NCI-H345 treated with DMSO at 0.1 percent for 48 hours (cell line): Measurements from ENCODE around the gene SLC40A1.

Source experiments
- DNase-seq: peaks from one replicate; lab custom pipeline; 2025; ENCODE audit not compliant: unreplicated experiment; lab: John Stamatoyannopoulos, UW

Gene SLC40A1, protein sequence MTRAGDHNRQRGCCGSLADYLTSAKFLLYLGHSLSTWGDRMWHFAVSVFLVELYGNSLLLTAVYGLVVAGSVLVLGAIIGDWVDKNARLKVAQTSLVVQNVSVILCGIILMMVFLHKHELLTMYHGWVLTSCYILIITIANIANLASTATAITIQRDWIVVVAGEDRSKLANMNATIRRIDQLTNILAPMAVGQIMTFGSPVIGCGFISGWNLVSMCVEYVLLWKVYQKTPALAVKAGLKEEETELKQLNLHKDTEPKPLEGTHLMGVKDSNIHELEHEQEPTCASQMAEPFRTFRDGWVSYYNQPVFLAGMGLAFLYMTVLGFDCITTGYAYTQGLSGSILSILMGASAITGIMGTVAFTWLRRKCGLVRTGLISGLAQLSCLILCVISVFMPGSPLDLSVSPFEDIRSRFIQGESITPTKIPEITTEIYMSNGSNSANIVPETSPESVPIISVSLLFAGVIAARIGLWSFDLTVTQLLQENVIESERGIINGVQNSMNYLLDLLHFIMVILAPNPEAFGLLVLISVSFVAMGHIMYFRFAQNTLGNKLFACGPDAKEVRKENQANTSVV

DNA sequence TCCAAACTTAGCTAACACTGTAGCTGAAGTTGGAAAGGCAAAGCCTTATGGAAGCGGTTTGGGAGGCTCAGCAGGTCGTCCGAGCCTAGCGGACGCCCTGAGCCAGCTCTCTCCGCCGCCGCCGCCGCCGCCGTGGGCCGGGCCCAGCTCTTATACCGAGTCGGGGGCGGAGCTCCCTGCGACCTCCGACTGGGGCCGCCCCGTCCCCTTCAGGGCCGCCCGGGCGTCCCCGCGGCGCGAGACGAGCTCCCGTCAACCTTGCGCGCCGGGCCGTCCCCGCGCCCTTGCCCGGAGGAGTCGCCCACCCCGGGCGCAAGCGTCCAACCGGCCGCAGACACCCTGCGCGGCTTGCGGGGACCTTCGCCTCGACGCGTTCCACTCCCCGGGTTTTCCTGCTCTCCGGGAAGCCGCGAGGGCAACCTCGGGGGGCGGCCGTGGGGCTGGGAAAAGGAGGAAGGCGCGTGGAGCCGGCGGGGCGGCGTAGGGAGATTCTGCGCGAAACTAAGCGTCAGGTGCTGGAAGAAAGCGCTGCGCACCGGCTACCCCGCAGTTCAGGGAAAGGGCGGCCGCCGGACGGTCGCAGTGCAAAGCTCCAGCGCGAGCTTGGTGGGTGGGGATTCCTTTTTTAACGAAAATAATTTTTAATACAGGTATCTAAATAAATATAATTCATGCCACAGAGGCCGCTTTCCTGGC lies at the start of gene SLC40A1:
TSS of gene SLC40A1 (minus strand) at position 129 of the 696 bp plus-strand sequence. CDS start 326 bp downstream, outside the sequence.
- peak; percentile 54 for DNase-seq

DNA sequence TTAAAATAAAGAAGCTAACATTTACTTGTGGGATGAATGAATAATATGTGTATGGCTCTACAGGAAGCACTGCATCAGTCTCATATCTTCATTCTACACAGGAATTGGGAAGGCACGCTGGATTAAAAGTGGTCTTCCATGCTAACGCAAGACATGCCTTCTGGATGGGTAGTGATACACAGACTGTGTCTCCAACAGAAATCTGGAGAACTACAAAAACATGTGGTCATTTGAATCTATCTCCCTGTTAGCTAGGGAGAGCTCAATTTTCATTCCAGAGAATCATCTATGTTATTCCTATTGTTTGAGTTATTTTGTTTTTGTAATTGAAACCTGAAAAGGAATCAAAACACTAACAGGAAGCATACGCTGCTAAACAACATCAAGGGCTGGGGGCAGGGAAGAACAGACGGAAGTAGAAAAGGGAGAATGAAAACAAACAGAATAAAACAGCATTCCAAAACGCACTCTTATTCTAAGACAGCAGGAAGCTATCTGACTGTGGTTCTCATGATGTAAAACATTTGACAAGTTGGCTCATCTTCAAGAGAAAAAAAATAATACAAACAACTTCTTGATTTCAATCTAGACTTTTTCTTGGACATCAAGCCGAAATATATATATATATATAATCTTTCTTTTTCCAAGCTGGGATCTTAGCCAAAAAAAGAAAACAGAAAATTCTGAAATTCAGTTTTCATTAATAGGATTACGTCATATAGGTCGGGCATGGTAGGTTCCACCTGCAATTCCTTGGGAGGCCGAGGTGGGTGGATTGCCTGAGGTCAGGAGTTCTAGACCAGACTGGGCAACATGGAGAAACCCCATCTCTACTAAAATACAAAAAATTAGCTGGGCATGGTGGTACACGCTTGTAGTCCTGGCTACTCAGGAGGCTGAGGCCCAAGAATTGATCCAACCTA lies 49.2 kb upstream of the SLC40A1 start:
- no peak for DNase-seq

DNA sequence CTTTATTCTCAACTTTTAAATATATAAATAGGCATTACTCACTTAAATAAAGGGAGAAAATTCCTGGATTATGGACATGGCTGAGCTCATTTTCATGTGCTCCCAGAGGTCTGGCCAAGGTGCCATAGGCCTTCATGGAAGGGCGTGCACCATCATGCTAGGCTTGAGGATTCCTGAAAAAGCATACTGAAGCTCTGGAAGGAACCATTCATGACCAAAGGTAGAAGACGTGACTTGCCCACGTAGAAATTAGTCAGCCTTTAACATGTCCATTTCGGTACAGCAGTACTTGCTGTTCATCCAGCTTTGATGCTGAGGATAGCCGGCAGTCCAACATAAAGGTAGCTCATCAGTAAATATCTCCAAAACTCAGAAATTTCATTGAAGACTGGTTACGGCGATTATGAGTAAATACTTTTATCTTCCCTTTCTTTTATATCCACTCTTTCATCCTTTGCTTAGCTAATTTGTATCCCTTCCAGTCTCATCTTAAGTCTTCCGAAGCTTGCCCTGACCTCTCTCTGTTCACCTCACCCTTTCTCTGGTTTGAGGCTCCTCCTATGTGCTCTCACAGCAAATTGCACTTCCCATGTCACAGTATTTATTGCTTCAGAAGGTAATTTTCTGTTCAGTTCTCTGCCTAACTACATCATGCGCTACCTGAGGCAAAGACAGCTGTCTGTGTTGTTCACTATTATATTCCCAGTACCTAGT lies 48.4 kb upstream of the SLC40A1 start:
- no peak for DNase-seq

DNA sequence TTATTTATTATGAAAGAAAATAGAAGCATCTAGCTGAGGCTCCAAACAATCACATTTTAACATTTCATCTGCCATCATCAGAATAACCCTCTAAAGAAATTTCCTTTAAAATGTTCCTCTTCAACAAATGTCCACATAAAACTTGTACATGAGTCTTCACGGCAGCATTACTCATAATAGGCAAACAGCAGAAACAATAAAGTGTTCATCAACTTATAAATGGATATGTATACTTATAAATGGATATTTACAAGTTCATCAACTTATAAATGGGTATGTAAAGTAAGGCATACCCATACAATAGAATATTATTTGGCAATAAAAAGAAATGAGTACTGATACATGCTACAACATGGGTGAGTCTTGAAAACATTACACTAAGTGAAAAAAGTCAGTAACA lies 47.2 kb upstream of the SLC40A1 start:
- DNase-seq: no peak

DNA sequence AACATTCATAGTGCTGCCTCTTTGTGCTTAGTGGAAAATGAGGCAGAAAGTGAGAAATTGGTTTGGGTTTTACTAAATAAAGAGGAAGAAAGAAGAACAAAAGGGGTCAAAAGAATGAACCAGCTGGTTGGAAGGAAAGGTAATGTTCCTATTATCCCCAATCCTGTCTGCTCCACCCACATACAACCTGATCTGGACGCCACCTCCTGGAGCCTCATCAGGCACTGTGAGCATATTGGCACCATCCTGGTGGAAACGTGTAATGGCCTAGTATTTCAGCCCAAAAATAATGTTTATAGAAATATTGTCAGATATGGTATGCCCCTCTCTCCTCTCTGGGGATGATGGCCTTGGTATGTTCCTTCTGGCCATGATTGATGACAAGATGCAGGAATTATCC lies 45.0 kb upstream of the SLC40A1 start:
- DNase-seq: no peak

DNA sequence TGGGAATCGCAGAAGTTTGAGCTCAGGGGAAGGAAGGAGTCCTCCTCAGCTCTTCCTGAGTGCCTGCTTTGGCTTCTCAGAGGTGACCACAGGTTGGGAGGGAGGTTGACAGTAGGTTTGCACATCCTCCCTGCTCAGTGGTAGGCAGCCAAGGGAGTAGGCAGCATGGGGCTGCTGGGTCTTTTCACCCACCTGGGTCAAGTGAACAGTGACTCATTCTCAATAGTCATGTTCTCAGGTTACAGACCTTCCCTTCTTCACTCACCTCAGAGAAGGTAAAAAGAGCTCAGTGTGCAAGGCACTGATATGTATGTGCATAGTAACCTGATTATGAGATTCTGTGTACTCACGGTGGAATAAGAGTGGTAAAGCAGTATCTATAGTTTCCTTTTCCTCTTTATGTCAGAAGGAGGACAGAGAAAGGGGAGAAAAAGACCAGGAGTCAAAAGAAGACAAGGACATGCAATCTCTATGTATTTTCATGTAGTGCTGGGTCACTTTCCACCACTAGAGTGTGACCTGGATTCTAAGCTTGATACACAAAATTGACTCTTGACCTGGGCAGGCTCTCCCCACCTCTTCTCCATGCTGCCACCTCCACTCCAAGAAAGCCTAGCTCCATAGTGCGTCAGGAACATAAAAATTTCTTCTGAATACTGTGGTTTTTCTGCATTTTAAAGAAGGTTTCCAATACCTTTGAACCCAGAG lies 44.2 kb upstream of the SLC40A1 start:
- DNase-seq: no peak

DNA sequence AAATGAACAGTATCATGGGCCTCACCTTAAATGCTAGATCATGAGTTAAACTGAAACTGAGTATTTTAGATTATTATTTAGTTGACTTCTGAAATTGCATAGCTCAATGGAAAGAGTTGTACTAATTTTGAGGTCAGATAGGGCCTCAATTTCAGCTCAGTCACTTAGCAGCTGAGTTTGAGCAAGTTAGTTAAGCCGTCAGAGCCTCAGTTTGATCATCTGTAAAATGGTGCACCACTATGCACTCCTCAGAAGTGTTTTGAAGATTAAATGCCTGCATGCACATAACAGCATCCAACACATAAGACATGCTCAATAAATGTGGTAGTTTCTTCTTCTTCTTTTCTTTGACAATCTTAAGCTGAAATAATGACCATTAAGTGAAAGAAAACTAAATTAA lies 42.5 kb upstream of the SLC40A1 start:
- no peak for DNase-seq

DNA sequence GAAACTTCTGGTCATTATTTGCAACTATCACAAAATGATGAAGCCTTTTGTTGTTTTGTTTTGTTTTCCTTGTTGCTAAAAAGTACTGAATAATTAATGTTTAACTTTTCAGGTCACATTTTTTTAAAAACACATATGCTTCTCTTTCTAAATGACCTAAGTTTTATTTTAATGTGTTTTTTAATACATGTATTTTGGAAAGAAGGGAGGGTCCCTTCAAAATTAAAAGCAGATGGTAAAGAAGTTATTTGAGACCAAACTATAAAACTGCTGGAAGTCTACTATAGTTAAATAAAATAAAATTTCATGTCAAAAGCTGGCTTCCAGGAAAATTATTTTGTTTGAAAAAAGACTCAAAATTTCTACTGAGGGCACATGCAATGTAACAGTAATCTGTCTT lies 41.2 kb upstream of the SLC40A1 start:
- no peak for DNase-seq

DNA sequence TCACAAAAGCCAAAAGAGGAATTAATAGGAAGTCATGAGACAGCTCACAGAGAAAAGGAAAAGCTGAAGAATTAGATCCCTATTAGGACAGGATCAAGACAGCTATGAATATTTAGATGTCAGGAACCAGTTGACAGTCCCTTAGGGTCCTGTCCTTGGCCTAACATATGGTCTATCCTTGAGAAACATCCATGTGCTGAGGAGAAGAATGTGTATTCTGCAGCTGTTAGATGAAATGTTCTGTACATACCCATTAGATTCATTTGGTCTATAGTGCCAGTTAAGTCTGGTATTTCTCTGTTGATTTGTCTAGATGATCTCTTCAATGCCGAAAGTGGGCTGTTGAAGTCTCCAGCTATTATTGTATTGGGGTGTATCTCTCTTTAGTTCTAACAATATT lies 37.6 kb upstream of the SLC40A1 start:
- no peak for DNase-seq

DNA sequence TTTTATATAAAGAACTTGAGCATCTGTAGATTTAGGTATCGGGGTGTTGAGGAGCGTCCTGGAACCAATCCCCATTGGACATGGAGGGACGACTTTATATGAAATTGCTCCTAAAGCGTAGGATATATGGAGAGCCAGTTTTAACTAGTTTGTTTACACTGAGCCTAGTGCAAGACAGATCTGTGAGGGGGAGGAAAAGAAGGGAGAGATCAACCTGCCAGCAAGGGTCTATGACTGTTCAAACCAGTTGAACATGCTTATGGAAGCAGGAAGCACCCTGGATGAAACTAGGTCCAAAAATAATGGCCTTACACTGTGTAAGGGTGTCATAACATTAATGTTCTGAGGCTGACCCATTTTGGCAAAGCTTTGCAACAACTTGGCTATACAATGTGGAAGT lies 34.0 kb upstream of the SLC40A1 start:
- DNase-seq: no peak

DNA sequence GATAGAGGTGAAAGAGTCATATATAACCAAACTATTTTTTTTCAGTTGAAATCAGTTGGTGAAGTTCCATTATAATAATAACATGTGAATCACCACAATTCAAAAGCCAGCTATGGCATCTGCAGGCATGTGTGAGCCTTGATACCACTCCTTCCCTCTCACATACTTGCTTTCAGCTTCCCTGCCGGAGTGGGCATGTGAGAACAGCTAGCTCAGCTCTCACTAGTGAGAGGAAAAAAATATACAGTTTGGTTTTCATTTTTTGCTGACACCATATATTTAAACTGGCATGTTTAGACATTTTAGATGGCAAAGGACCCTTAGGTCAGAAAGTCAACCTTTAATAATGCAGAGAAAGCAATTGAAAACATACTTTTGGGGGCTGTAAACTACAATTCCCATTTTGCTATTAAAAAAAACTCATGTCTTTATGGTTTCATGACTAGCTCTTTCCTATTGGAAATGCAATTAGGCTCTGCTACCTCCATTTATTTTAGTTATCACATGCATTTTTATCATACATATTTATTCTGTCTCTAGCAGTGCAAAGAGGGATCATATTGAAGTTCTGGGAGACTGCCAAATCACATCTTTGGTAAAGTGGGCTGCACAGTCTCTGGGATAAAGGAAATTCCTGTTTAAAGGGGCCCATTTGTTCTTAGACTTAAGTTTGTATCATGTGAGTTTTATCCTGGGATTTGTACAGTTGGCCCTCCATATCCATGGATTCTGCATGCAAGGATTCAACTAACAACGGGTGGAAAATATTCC lies 33.2 kb upstream of the SLC40A1 start:
- no peak for DNase-seq

DNA sequence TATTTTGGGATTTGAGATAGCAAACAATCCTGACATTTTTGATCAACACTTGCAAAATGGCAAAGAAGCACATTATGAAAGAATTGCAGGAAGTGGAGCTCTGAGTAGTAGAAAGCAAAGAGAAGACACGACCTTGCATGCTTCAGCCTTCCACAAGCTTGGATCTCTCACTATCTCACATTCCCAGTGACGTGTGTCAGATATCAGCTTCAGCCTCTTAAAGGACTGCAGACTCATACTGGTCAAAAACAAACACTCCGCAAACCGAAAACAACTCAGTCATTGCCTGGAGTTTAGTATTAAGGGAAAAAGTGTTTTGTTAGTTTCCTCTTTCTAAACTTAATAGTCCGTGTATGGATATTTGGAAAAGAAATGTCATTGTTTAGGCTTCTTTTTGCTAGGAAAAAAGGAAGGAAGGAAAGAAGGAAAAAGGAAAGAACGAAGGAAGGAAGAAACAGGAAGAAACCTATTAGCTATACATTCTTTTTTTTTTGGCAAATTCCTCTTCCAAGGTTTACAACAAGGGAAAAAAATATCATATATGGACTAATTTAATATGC lies 32.6 kb upstream of the SLC40A1 start:
- DNase-seq: no peak

DNA sequence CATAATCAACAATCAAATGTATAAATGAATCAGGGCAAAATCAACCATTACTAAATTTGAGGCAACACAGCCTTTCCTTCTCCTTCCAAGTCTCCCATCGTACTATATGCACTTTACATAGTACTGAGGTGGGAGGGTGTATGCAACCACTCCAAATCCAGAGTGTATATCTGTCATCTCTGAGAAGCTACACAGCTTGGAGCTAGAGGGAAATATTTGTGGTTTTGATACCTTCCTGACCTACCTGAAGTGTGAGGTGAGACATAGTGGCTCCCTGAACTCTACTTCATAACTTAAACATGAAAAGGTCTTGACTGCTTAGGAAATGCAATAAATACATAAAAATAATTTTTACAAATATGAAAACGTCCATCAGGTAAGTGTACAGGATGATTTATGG lies 30.1 kb upstream of the SLC40A1 start:
- DNase-seq: no peak

DNA sequence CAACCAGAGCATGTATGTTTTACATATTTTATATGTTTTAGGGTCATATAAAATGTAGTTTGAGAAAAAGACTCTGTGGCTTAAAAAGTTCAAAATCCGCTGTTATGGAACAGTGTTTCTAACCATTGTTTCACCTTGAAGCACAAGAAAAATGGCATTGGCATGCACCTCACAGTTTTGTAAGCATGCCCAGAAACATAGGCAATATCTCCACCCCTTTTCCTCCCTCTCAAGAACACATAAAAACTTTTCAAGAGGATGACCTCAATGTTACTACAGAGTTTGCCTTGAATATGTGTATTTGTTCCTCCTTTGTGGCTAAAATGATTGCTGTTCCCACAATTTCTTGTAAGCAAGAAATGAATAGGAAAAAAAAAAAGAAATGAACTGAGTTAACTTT lies 29.3 kb upstream of the SLC40A1 start:
- DNase-seq: no peak

DNA sequence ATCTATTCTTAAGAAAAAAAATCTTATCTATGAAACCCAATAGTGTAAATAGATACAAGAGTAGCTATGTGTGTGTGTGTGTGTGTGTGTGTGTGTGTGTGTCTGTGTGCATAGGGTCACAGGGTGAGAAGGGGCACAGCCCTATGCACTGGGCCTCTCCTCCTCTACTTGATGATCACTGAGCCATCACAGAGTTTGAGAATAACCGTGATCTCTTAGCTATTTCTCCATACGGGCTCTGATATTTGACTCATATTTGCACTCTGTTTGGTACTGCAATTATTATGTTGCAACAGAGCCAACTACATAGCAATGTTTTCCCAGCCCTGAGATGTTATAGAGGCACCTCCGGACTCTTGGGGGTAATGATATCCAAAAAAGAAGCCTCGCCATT lies 28.8 kb upstream of the SLC40A1 start:
- DNase-seq: no peak

DNA sequence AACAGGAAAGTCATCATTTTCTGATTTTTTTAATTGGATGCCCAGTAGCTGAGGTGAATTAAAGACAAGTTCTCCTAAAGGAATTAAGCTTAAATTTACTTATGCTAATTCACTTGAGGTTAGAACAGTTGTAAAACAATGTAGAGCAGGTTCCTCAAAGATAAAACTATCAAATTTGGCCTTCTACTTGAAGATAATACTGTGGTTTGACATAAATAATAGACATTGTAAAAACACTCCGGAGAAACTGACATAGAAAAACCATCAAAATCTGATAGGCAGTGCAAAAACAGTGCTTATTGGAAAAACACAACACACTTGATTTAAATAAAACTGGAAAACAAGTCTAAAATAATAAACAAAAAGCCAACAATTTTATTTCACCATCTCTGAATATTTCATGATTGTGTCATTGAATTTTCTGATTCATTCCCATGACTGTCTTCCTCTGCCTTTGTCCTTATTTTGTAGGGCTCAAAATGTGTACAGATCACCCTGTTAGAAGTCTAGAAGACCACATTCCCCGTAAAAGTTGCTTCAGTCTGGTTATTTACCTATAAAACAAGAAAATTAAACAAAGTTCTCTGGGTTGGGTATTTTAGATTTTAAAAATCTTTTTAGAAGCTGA lies 28.3 kb upstream of the SLC40A1 start:
- no peak for DNase-seq

DNA sequence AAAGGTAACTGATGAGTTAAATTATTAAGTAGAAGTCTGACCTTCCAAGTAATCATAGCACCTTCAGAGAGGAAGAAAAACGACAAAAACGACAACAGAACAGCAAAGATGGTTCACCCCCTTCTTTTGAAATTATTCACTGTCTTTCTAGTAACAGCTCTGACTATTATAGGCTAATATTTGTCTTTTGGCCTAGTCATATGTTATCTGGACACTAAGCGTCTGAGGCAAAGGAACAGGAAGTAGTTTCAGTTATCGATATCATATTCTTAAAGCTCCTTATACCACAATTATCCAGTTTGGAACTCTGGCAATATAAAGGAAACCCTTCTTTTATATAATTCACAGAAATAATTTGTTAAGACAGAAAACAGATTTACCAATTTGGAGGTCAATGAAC lies 27.6 kb upstream of the SLC40A1 start:
- DNase-seq: no peak

DNA sequence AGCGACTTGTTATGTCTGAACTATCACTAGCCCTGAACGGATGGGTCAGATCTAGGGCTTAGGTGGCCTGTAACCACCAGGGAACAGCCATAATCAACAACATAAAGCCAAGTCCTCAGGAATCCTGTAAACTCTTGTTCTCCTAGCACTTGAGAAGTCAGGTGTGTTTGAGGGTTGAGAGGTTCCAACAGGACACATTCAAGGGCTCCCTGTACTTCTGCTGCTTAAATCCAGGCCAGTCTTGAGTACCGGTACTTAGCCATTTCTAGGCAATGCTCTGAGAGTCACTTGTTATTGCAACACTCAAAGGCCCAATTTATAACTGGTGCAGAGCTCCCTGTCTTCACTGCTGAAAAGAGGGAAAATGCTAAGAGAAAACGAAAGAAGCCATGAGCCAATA lies 21.6 kb upstream of the SLC40A1 start:
- no peak for DNase-seq
